Sigmoid colon (tissue), 7 donors: ENCODE results near the gene FRMD8. TPM values are rescaled to one million over a fixed set of nuclear protein-coding genes. Genes with fewer than 3 reads are reported as not detected.

ENCODE experiments used
- DNase-seq: peaks from one replicate; pipeline ENCODE4 v3.0.0-alpha.2; 2019
- H3K27ac ChIP-seq, 4 donors: fragments of 200-600 bp; sonication (generic); one replicate each; pipeline ENCODE4 v1.5.1; 2016 to 2019; ENCODE audit warnings: mild to moderate bottlenecking in 1 of 4
- H3K27me3 ChIP-seq, 3 donors: fragments of 200-600 bp; sonication (generic); one replicate each; pipeline ENCODE4 v1.5.1; 2019; ENCODE audit warnings: mild to moderate bottlenecking in 1 of 3
- H3K36me3 ChIP-seq, 4 donors: fragments of 200-600 bp; sonication (generic); one replicate each; pipeline ENCODE4 v1.5.1; 2016 to 2019
- H3K4me1 ChIP-seq, 4 donors: fragments of 200-600 bp; sonication (generic); one replicate each; pipeline ENCODE4 v1.5.1; 2017 to 2019
- H3K4me3 ChIP-seq, 4 donors: fragments of 200-600 bp; sonication (generic); one replicate each; pipeline ENCODE4 v1.5.1; 2017 to 2019; ENCODE audit warnings: mild to moderate bottlenecking in 2 of 4, moderate library complexity in 1 of 4
- H3K9me3 ChIP-seq, 4 donors: fragments of 200-600 bp in 3 of 4; sonication (generic) in 3 of 4; one replicate each; pipeline versions ENCODE4 v1.5.1 to v1.6.1; 2013 to 2019
- CTCF ChIP-seq, 4 experiments: fragments of 450-650 bp in 3 of 4; fragments of 200-600 bp in 1 of 4; IDR thresholded peaks; one replicate each; pipeline ENCODE4 v1.5.1; 2016 to 2019; ENCODE audit warnings: antibody characterized with exemption in 4 of 4, mild to moderate bottlenecking in 3 of 4, moderate library complexity in 2 of 4
- EP300 ChIP-seq, 4 donors: sonication (generic); formaldehyde crosslinking; IDR thresholded peaks; one replicate each; pipeline ENCODE4 v1.6.1; 2017; ENCODE audit warnings: antibody characterized with exemption in 4 of 4
- POLR2A ChIP-seq, 2 donors: fragments of 450-650 bp; IDR thresholded peaks; one replicate each; pipeline ENCODE4 v1.6.1; 2016; ENCODE audit warnings: antibody characterized with exemption in 2 of 2, mild to moderate bottlenecking in 2 of 2, moderate library complexity in 2 of 2
- POLR2AphosphoS5 ChIP-seq, 4 donors: sonication (generic); formaldehyde crosslinking; IDR thresholded peaks; one replicate each; pipeline ENCODE4 v1.6.1; 2017; ENCODE audit warnings: antibody characterized with exemption in 4 of 4
- WGBS, 2 donors: extraction: QIAGEN DNeasy Blood & Tissue Kit; methylation state at CpG; one replicate each; pipeline ENCODE4 v1.1.7; 2013; 5-methylcytosine and 5-hydroxymethylcytosine counted together
- intact Hi-C: fragments of 100-400 bp; cut with DNase I; formaldehyde crosslinking; loops from one replicate; pipeline ENCODE4 v1.15.1; 2023
- polyA plus RNA-seq, 3 donors: library from polyadenylated mRNA; stranded (reverse); fragments of 200-250 nt; gene quantifications; one replicate each; pipeline ENCODE4 v1.2.3, GENCODE V29; 2013
- total RNA-seq, 4 donors: library from RNA; depleted of rRNA; stranded (reverse); fragments of >200 nt; gene quantifications; one replicate each; pipeline ENCODE4 v1.1.0, GENCODE V29; 2016
- donor health status: healthy with polysubstance abuse.
- donor health status: Bipolar disorder and iron deficiency.
- donor health status: healthy.

FRMD8 gene
- total and polyA plus RNA-seq, 7 donors = 10.7 to 29.0 (median 21.6) TPM

GRCh38 chr11:65416841-65417701 lies 30.6 kb downstream of the FRMD8 start:
- DNase-seq = peak; percentile 81
- peak overlapping the region; percentile 12 to 88 (median 52) for H3K4me3 ChIP-seq
- intact Hi-C loops = loop anchor here (1.0 kb wide), 3 partner anchors 34 to 93 kb away; no protein-coding TSS in a partner anchor
- TF ChIP-seq POLR2A (IDR thresholded peaks at IDR 0.05) (peak in 1 of 2 donors; percentile 14), EP300 (IDR thresholded peaks at IDR 0.05) (no peak)
- H3K27me3 ChIP-seq = no peaks in the 10 kb centered on the region
- H3K4me1 ChIP-seq = peaks cover 0 to 63% (median 60%) of the 10 kb centered on the region in 4 donors
- peak overlapping the region; percentile 97 to 100 (median 100) for H3K27ac ChIP-seq
- peaks cover 0 to 6% (median under 1%) of the 10 kb centered on the region in 4 donors for H3K36me3 ChIP-seq
- 26 to 48% methylated on average over 14 of the region's 14 CpGs for WGBS, 2 donors
- H3K9me3 ChIP-seq = no peaks in the 10 kb centered on the region

GRCh38 chr11:65417702-65418430 lies 31.4 kb downstream of the FRMD8 start:
- Histone ChIP-seq H3K36me3 (no peaks in the 10 kb centered on the region), H3K4me3 (peak overlapping the region; percentile 27 to 88 (median 52)), H3K9me3 (no peaks in the 10 kb centered on the region), H3K27me3 (no peaks in the 10 kb centered on the region), H3K4me1 (peaks cover 0 to 63% (median 60%) of the 10 kb centered on the region in 4 donors), H3K27ac (peak overlapping the region; percentile 97 to 100 (median 100))
- 17 to 47% methylated on average over 19 of the region's 19 CpGs for WGBS, 2 donors
- TF ChIP-seq POLR2A (IDR thresholded peaks at IDR 0.05) (no peak), EP300 (IDR thresholded peaks at IDR 0.05) (peak in 2 of 4 donors; percentile 62 to 65), CTCF (IDR thresholded peaks at IDR 0.05) (no peak), POLR2AphosphoS5 (IDR thresholded peaks at IDR 0.05) (peak; percentile 36 to 54 (median 46))
- peak; percentile 92 for DNase-seq
- intact Hi-C loops = loop anchor here (1.0 kb wide), 1 partner anchor 35 kb away; no protein-coding TSS in a partner anchor

- no peak for DNase-seq
- Histone ChIP-seq H3K27me3 (no peaks in the 10 kb centered on the region), H3K27ac (peak overlapping the region; percentile 97 to 100 (median 100)), H3K4me1 (peaks cover 0 to 63% (median 60%) of the 10 kb centered on the region in 4 donors), H3K9me3 (no peaks in the 10 kb centered on the region), H3K4me3 (peak overlapping the region; percentile 27 to 88 (median 52)), H3K36me3 (peaks cover 0 to 2% (median 0%) of the 10 kb centered on the region in 4 donors)
- WGBS, 2 donors = 0 to 4% methylated on average over 4 of the region's 4 CpGs
- TF ChIP-seq POLR2AphosphoS5 (IDR thresholded peaks at IDR 0.05) = no peak
- peak in 1 of 2 donors; percentile 45 for TF ChIP-seq POLR2A (IDR thresholded peaks at IDR 0.05)
- intact Hi-C loops = no loop called here
These were observed 31.9 kb downstream of the FRMD8 start for GRCh38 chr11:65418431-65418680.

GRCh38 chr11:65418681-65419459 lies 32.4 kb downstream of the FRMD8 start:
- H3K4me3 ChIP-seq = peak overlapping the region; percentile 27 to 88 (median 55)
- DNase-seq = peak; percentile 99
- WGBS, 2 donors = 1% methylated on average over 15 of the region's 15 CpGs
- peaks cover 0 to 63% (median 60%) of the 10 kb centered on the region in 4 donors for H3K4me1 ChIP-seq
- intact Hi-C loops = loop anchor here (1.0 kb wide), 1 partner anchor 78 kb away; no protein-coding TSS in a partner anchor
- peaks cover 0 to 7% (median under 1%) of the 10 kb centered on the region in 4 donors for H3K36me3 ChIP-seq
- no peaks in the 10 kb centered on the region for H3K9me3 ChIP-seq
- peak overlapping the region; percentile 97 to 100 (median 100) for H3K27ac ChIP-seq
- H3K27me3 ChIP-seq = no peaks in the 10 kb centered on the region
- TF ChIP-seq POLR2A (IDR thresholded peaks at IDR 0.05) (peak; percentile 56 to 78), POLR2AphosphoS5 (IDR thresholded peaks at IDR 0.05) (peak; percentile 80 to 91 (median 86)), CTCF (IDR thresholded peaks at IDR 0.05) (no peak), EP300 (IDR thresholded peaks at IDR 0.05) (peak; percentile 7 to 95 (median 50))

GRCh38 chr11:65419460-65419771 lies 33.0 kb downstream of the FRMD8 start:
- intact Hi-C loops = loop anchor here (1.0 kb wide), 1 partner anchor 78 kb away; no protein-coding TSS in a partner anchor
- H3K36me3 ChIP-seq = peaks cover 0 to 13% (median 6%) of the 10 kb centered on the region in 4 donors
- DNase-seq = peak; percentile 77

More at GRCh38 chr11:65419460-65419771, 33.0 kb downstream of the FRMD8 start:
- H3K4me1 ChIP-seq = peaks cover 0 to 63% (median 60%) of the 10 kb centered on the region in 4 donors
- H3K4me3 ChIP-seq = peak overlapping the region; percentile 27 to 88 (median 55)
- TF ChIP-seq EP300 (IDR thresholded peaks at IDR 0.05) (no peak), POLR2AphosphoS5 (IDR thresholded peaks at IDR 0.05) (no peak), CTCF (IDR thresholded peaks at IDR 0.05) (no peak), POLR2A (IDR thresholded peaks at IDR 0.05) (no peak)
- 15 to 26% methylated on average over 7 of the region's 7 CpGs for WGBS, 2 donors
- H3K9me3 ChIP-seq = no peaks in the 10 kb centered on the region
- H3K27ac ChIP-seq = peak overlapping the region; percentile 97 to 100 (median 100)
- no peaks in the 10 kb centered on the region for H3K27me3 ChIP-seq
